Smooth muscle cell of bladder (primary cell): ENCODE data around the gene RETREG1. TPM values are rescaled to one million over a fixed set of nuclear protein-coding genes. Genes with fewer than 3 reads are reported as not detected.

Experiments
- total RNA-seq: library from RNA; depleted of rRNA; stranded (reverse); fragments of >200 nt; gene quantifications from 2 replicates; pipeline ENCODE4 v1.2.3, GENCODE V29; 2014

RETREG1 gene, protein sequence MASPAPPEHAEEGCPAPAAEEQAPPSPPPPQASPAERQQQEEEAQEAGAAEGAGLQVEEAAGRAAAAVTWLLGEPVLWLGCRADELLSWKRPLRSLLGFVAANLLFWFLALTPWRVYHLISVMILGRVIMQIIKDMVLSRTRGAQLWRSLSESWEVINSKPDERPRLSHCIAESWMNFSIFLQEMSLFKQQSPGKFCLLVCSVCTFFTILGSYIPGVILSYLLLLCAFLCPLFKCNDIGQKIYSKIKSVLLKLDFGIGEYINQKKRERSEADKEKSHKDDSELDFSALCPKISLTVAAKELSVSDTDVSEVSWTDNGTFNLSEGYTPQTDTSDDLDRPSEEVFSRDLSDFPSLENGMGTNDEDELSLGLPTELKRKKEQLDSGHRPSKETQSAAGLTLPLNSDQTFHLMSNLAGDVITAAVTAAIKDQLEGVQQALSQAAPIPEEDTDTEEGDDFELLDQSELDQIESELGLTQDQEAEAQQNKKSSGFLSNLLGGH
- total RNA-seq, result 0.71 and 0.92 TPM in 2 replicates

DNA sequence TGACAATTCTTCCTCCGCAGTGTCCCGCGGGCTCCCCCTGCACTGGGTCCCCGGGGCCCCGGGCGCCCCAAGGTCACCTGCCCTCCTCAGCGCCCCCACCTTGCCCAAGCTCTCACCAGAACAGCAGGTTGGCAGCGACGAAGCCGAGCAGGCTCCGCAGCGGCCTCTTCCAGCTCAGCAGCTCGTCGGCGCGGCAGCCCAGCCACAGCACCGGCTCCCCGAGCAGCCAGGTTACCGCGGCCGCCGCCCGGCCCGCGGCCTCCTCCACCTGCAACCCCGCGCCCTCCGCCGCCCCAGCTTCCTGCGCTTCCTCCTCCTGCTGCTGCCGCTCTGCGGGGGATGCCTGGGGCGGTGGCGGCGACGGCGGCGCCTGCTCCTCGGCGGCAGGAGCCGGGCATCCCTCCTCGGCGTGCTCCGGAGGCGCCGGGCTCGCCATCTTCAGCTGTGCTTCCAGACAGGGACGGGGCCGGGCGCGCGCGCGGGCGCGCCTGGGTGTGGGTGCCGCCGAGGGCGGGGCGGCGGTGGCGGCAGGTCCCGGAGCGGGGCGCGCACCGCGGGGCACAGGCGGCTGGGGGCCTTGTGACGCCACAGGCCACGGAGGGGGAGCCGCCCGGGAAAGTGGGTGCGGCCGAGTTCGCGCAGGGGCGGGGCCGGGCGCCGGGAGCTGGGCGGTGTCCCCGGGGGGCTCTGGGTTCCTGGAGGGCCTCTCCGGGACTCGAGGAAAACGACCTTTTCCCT is at the start of gene RETREG1:
Gene RETREG1, minus strand, starts transcription at position 462 of the 738 bp plus-strand sequence. Its CDS starts 26 bp downstream, at position 436.

DNA sequence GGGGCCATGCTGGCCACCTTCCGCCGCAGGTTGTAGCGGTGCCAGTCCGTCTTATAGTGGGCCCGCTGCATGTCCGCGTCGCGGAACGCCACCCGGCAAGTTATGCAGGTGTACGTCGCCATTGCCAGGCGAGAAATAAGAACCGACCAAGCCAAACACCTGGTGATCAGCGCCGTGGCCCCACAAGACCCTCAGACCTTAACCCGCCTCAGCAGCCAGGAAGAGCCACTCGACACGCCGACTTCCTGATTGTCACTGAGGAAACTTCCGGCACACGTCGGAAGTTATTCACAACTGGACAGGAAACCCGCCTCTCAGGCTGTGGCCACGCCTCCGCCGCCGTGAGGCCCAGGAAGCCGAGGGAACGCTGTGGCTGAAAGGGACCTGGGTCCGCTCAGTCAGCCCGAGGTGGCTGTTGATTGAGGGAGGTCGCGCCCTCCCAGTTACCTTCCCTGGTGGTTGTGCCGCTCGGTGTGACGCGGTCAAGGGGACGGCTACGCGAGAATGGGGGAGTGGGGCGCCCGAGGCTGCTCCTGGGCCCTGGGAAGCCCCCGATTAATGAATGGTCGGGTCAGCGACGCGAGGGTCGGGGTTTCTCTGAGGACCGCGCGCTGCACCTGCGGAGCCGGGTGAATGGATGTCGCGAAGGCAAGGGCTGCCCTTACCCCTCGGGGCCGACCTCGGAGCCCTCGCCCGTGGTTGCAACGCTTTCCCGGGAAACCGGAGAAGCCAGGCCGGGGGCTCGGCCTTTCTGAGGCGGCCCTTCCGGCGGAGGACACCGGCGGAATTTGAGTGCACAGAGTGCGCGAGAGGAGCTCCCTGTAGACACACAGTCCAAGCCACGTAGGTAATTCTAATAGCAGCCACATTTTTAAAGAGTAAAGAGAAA is 151.0 kb downstream of the RETREG1 start, which contains the start of gene ZNF622:
Gene ZNF622, minus strand, starts transcription at position 257 of the 889 bp plus-strand sequence. Its CDS starts 135 bp downstream, at position 122.

Other genes starting within 250 kb of the RETREG1 start
- 57.6 and 63.3 TPM in 2 replicates for gene ZNF622, start 151.2 kb downstream of the RETREG1 start, total RNA-seq